ENCODE results near the gene PLCG2.

DNA sequence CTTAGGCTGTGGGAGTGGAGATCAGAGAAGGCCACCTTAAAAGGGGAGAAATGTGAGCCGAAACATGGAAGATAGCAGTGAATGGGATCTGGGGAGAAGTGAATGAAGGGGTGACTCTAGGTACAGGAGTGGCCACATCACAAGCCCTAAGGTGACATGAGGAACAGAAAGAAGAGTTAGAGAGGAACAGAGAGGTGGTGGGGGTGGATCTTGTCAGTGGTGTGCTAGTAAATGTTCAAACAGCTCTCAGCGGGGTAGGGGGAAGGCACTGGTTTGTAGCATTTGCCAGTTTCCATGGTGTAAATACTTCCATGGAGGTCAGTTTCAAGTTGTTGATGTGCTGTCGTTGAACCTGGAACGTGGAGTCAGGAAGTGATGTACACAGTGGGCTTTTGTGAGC lies 141.4 kb downstream of the PLCG2 start:
- no peak for TF ChIP-seq POLR2A (IDR thresholded peaks at IDR 0.05; ENCODE audit: low read length)
- TF ChIP-seq GATA1 (IDR thresholded peaks at IDR 0.05; ENCODE audit: low read depth, low read length), result no peak
